ENCODE measurements around the gene DPM3.
"Not testable (repeated sequence)": the region's sequence is repeated elsewhere in the genome, so short reads cannot be mapped to it uniquely, and the experiment has no call there.

The DPM3 gene

DNA sequence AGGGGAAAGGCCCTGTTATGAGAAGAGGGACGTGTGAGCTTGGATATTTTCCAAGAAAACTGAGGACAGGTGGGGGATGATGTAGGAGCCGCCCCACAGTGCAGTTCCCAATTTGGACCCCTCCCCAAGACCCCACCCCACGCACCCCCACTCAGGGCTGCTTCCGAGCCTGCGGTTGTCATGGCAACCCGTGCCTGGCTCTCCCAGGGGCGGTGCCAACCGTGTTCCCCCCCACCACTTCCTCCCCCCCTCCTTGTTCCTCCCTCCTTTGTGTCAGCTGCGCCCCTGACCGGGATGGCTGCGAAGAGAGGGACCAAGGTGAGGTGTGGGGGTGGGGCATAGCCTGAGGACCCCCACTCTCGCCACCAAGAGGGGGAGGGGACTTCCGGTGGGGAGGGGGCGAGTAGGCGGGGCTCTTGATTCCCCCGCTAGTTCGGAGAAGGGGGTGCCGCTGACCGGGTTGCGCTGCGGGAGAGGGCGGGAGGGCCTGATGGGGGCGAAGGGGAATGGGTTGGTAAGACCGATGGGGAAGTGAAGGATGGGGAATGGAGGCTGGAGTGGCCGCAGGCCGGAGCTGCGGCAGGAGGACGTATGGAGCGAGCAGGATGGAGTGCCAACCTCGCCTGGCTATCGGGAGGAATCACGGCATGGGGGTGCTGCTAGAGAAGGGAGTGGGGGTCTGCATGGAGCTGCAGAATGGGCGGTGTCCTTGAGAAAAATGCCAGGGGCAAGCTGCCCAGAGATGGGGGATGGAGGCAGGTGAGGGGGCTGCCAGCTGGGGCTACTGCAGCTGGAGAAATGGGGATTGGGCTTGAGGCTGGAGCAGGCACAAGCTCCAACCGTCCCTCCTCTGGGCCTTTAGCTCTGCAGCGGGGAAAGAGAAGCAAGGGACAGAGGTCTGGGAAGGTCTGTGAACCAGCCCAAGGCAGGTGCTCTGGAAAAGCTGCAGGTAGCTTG is 34.3 kb upstream of the DPM3 start:
- peak in 1 of 2 experiments; percentile 93 for DNase-seq

DNA sequence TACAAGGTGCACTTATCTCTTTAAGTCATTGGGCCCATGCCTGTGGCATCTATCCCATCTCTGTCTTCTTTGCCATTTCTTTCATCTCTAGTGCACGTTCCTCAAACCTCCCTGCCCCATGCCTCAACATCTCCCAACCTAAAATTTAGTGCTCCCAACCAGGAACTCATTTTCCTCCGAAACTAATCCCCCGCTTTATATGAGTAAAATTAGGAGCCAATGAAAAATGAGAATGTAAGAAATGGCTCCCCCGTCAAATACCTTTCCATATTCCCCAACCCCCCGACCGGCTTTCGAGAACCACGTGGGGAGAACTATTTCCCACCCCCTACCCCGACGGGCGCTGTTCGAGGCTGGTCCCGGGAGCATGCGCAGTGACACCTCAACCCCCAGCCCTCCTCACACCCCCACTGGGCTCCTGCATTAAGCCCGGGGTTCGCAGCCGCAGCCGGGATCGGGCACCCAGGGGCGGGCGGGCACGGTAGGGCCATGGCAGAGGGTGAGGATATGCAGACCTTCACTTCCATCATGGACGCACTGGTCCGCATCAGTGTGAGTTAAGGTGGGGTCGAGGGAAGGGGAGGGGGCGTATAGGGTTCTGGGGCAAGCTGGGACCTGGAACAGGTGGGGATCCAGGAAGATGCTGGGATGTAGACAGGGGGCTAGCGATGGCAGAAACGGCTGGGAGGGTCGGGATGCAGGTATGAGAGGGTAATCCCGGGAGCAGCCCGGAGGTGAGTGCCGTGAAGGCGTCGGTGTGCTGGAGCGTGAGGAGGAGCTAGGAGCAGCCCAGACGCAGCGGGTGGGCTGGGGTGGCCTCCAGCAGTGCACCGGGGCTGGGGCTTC is 33.4 kb upstream of the DPM3 start, which contains the start of gene TRIM46:
Gene TRIM46, plus strand, starts transcription at position 372 of the 846 bp plus-strand sequence. Its CDS starts 118 bp downstream, at position 490.
- peak; percentile 84 to 93 for DNase-seq

DNA sequence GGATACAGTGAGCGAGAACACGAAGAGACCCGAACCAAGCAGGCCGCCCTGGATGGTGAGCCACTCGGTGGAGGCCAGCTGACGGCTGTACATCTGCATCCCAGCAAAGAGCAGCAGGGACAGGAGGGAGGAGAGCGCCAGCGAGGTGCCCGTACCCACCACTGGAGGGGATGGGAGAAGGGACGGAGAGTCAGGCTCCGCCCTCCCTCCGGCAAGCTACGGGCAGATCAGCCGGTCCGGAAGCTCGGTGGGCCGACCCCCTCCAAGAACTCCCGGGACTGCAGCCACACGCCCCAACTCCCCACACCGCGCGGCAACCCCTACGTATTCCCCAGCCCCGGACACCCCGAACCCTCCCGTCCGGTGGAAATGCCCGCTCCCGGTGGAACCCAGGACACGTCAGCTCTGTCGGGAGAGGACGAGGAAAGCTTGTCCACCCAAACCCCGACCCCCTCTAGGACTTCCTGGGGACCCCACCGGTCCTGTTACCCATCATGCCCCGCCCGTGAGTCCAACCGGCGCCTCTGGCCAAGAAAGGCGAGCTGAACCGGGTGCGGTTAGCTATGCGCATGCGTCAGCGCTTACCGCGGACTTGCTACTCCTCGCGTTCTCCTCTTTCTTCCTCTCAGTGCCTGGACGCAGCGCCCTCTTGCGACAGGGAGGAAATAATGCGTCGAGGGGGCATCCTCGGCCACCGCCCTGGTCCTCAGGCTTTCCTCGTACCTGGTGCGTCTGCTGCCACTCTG is 32.6 kb upstream of the DPM3 start, which contains the start of gene KRTCAP2:
Gene KRTCAP2, minus strand, starts transcription at position 573 of the 746 bp plus-strand sequence. Its CDS starts 80 bp downstream, at position 493.
- DNase-seq, result peak; percentile 99 to 100

DNA sequence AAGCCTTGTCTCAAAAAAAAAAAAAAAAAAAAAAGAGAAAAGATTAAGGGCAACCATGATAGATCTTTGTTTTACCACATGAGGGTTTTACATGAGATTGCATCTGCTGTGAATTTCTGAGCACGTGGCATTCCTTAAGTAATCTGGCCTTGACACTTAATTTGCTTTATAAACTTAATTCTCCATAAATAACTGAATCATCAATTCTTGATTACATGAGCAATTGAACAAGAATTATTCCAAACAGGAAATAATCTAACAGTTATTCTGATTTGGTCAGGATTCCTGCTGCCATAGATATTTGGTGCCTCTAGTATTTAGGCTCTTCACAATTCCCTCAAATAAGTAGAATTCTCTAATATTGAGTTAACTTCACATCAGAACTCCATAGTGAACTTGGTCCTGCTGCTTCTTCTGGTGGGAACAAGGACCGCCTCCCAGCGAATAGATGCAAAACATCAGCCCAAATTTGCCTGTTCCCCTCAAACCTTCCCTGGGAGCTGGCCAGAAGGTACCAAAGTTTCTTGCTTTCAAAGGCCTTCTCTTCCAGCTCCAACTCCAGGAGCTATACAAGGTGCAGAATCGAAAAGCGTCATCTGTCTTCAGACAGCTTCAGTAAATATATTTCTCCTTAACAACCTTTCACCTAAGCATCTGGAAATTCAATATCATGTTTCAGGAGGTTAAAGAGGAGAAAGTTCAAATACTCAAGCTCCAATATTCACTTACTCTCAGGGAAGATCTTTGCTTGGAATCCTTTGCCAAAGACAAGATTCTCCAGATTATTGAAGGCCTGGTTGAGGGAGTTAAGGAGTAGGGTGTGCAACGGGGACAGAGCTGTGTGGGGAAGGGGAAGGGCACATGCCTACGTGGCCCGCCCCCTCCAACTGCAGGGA is 31.8 kb upstream of the DPM3 start:
- DNase-seq, result no peak

- no peak for DNase-seq
Observed at GRCh38 chr1:155170806-155171205, 30.5 kb upstream of the DPM3 start.

GRCh38 chr1:155170101-155170785 is 29.9 kb upstream of the DPM3 start:
- no peak for DNase-seq

- DNase-seq, result no peak
Observed at GRCh38 chr1:155169541-155169940, 29.2 kb upstream of the DPM3 start.

GRCh38 chr1:155168456-155169210 is 28.3 kb upstream of the DPM3 start:
- DNase-seq, result no peak

DNA sequence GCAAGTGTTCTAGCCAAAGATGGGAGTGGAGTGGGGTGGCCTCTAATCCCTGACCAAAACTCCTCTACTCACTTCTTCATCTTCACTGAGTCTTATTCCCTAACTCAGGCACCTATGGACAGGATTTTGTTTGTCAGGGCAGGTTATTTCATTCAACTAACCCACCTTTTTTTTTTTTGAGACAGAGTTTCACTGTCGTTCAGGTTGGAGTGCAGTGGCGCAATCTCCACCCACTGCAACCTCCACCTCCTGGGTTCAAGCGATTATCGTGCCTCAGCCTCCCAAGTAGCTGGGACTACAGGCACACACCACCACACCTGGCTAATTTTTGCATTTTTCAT is 27.7 kb upstream of the DPM3 start:
- not testable (repeated sequence) for DNase-seq

- DNase-seq, result peak; percentile 96 to 99
Observed at GRCh38 chr1:155167166-155168104, 27.1 kb upstream of the DPM3 start.

DNA sequence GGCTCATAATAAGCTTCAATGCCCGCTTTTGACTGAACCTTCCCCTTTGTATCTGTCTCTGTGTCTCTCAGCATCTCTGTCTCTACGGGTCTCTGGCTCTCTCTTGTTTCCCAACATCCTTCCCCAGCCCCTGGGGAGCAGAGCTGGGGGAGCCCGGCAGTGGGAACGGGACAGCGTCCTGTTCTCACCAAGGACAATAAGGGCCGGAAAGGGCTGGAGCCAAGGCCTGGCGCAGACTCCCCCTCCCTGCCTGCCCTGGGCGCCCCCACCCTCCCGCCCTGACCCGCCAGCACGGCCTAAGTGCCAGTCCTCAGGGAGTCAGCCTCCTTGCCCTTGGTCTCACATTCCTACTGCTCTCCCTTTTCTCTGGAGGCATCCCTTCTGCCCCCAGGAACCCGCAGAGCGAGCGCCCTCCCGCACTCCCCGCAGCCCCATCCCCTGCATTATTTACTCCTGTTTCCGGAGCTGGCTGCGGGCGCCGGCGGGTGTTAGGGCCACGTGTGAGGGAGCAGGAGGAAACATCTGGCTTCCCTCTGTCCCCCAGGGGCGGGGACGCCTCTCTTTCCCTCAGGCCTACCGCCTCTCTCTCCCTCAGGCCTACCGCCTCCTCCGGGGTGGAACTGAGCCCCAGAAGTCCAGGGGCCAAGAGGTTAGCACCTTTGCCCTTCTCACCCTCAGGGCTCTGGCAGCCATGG is 26.3 kb upstream of the DPM3 start:
- DNase-seq, result peak in 1 of 2 experiments; percentile 69

- no peak for DNase-seq
Observed at GRCh38 chr1:155166051-155166470, 25.7 kb upstream of the DPM3 start.

GRCh38 chr1:155164625-155165024 is 24.3 kb upstream of the DPM3 start:
- not testable (repeated sequence) for DNase-seq

GRCh38 chr1:155163785-155164184 is 23.5 kb upstream of the DPM3 start:
- not testable (repeated sequence) for DNase-seq

DNA sequence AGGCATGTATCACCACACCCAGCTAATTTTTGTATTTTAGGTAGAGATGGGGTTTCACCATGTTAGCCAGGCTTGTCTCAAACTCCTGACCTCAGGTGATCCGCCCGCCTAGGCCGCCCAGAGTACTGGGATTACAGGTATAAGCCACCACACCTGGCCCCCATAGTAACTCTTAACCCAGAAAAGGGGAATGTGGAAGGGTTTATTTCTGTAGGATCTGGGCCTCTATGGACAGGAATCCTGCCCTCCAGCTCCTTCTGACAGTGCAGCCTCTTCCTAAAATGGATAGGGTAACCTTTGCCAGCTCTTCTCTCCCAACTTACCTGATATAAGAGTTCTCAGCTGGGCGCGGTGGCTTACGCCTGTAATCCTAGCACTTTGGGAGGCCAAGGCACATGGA is 22.3 kb upstream of the DPM3 start:
- DNase-seq, result not testable (repeated sequence)

DNA sequence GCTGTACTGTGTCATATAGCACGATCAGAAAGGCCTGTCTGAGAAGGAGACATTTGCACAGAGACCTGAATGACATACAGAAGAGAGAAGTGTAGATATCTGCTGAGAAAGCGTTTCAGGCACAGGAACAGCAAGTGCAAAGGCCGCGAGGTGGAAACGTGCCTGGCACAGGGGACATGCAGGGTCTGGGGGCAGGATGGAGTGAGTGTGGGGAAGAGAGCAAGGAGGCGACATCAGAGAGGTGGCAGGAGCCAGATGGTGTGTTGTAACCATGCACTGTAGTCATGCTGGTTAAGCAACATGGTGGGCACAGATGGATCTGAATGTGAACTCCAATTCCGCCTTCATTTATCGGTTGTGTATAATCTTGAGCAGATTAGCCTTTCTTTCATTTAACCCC is 19.8 kb upstream of the DPM3 start:
- DNase-seq, result no peak

DNA sequence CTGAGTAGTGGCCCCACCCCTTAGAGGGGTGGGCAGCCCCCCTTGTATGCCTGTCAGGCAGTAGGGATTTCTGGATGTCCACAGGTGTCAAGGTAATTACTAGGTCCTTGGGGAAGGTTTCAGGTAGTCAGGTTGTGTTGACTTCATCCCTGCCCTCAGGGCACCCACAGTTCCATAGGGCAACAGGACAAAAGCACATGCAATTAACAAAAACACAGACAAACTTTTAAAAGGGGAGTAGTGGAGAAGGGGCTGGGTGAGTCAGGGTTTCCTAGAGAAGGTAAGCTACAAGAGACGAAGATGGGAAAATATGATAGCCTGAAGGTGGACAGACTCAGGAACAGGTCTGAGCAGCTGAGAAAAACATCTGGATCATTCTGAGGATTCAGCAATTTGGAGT is 18.7 kb upstream of the DPM3 start:
- DNase-seq, result no peak

DNA sequence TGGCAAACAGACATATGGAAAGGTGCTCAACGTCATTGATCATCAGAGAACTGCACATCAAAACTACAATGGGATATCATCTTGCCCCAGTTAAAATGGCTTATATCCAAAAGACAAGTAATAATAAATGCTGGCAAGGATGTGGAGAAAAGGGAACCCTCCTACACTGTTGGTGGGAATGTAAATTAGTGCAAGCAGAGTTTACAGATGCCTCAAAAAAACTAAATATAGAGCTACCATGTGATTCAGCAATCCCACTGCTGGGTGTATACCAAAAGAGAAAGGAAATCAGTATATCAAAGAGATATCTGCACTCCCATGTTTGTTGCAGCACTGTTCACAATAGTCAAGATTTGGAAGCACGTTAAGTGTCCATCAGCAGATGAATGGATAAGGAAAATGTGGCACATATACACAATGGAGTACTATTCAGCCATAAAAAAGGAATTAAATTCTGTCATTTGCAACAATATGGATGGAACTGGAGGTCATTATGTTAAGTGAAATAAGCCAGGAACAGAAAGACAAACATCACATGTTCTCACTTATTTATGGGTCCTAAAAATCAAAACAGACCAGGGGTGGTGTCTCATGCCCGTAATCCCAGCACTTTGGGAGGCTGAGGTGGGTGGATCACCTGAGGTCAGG is 15.8 kb upstream of the DPM3 start:
- not testable (repeated sequence) for DNase-seq

Data from NCI-H526 (cell line).